GM23248 (cell line): ENCODE results near the gene IL22. TPM values are rescaled to one million over a fixed set of nuclear protein-coding genes. Genes with fewer than 3 reads are reported as not detected.

ENCODE experiments used
- DNase-seq: peaks from one replicate; pipeline ENCODE4 v3.0.0-alpha.2; 2015
- H2AFZ ChIP-seq: fragments of 200-600 bp; sonication (generic); 2 replicates; pipeline ENCODE4 v1.6.1; 2016; ENCODE audit warnings: antibody characterized with exemption
- H3F3A ChIP-seq: fragments of 200-600 bp; sonication (generic); 2 replicates; pipeline ENCODE4 v1.6.1; 2016; ENCODE audit warnings: mild to moderate bottlenecking, antibody characterized with exemption, mixed run types; ENCODE audit not compliant: insufficient read depth
- H3K27ac ChIP-seq: fragments of 200-600 bp; sonication (generic); 2 replicates; pipeline ENCODE4 v1.5.1; 2016; ENCODE audit warnings: mild to moderate bottlenecking
- H3K27me3 ChIP-seq: fragments of 200-600 bp; sonication (generic); replicated peaks from 2 replicates; pipeline ENCODE4 v1.6.1; 2016; ENCODE audit warnings: mild to moderate bottlenecking; ENCODE audit not compliant: insufficient read depth
- H3K36me3 ChIP-seq: fragments of 200-600 bp; sonication (generic); 2 replicates; pipeline ENCODE4 v1.6.1; 2016; ENCODE audit warnings: low read depth, mild to moderate bottlenecking
- H3K4me1 ChIP-seq: fragments of 200-600 bp; sonication (generic); 2 replicates; pipeline ENCODE4 v1.6.1; 2016; ENCODE audit warnings: mild to moderate bottlenecking; ENCODE audit not compliant: insufficient read depth
- H3K4me2 ChIP-seq: fragments of 200-600 bp; sonication (generic); one replicate; pipeline ENCODE4 v1.6.1; 2016; ENCODE audit warnings: mild to moderate bottlenecking; ENCODE audit not compliant: unreplicated experiment
- H3K4me3 ChIP-seq: fragments of 200-600 bp; sonication (generic); 2 replicates; pipeline ENCODE4 v1.5.1; 2016; ENCODE audit warnings: mild to moderate bottlenecking
- H3K79me2 ChIP-seq: fragments of 200-600 bp; sonication (generic); 2 replicates; pipeline ENCODE4 v1.6.1; 2016; ENCODE audit warnings: mild to moderate bottlenecking; ENCODE audit not compliant: insufficient read depth
- H3K9ac ChIP-seq: fragments of 200-600 bp; sonication (generic); 2 replicates; pipeline ENCODE4 v1.6.1; 2016; ENCODE audit warnings: mild to moderate bottlenecking
- H3K9me2 ChIP-seq: fragments of 200-600 bp; sonication (generic); 2 replicates; pipeline ENCODE4 v1.6.1; 2016; ENCODE audit warnings: mixed run types, mild to moderate bottlenecking, moderate library complexity; ENCODE audit not compliant: insufficient read depth
- H3K9me3 ChIP-seq: fragments of 200-600 bp; sonication (generic); one replicate; pipeline ENCODE4 v1.6.1; 2017; ENCODE audit warnings: low read depth
- H4K20me1 ChIP-seq: fragments of 200-600 bp; sonication (generic); 2 replicates; pipeline ENCODE4 v1.6.0; 2016; ENCODE audit not compliant: insufficient read depth
- EZH2 ChIP-seq: fragments of 200-600 bp; sonication (generic); IDR thresholded peaks from 2 replicates; pipeline ENCODE4 v1.6.1; 2018; ENCODE audit warnings: antibody characterized with exemption, mild to moderate bottlenecking; ENCODE audit not compliant: insufficient read depth, poor library complexity, severe bottlenecking
- EZH2phosphoT487 ChIP-seq: fragments of 200-600 bp; sonication (generic); IDR thresholded peaks from 2 replicates; pipeline ENCODE4 v1.6.1; 2018; ENCODE audit warnings: antibody characterized with exemption, moderate library complexity, mild to moderate bottlenecking, low read depth; ENCODE audit not compliant: insufficient read depth
- WGBS, 2 experiments: methylation state at CpG; one replicate each; pipeline ENCODE4 v1.1.6; 2015 to 2017; ENCODE audit warnings: low lambda C conversion rate in 2 of 2, low coverage in 1 of 2; ENCODE audit errors: missing lambda C conversion rate in 2 of 2; 5-methylcytosine and 5-hydroxymethylcytosine counted together
- in situ Hi-C: fragments of 300-500 bp; cut with MboI; formaldehyde crosslinking; loops from 2 replicates; pipeline ENCODE4 v1.15.0; 2020
- polyA plus RNA-seq: library from polyadenylated mRNA; unstranded; fragments of >200 nt; fragmentation: Nextera tagmentation; extraction: Ambion mirVana; gene quantifications from 2 replicates; pipeline ENCODE4 v1.2.1, GENCODE V29; 2016
- total RNA-seq: library from RNA; depleted of rRNA; stranded (reverse); fragments of >200 nt; shearing (Covaris generic); gene quantifications from 2 replicates; pipeline ENCODE4 v1.2.3, GENCODE V29; 2014

IL22 gene
- total and polyA plus RNA-seq, 2 experiments from 2014 or later: not detected

DNA sequence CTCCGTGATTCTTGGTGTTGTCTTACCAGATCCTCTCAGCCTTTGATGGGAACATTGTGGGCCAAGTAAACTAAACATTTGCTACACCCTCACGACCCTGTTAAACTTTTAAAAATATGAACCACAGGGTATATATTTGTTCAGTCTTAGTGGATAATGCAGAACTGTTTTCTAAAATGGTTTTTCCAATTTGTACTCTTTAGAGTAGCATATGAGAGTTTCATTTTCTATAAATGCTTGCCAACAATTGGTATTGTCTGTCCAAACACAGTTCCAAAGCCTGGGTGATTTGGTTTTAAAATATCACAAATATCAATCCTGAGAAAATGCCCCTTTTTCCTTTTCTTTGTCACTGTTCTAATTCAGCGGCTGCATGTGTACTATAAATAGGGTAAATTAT, 6.7 kb upstream of the IL22 start:
- Histone ChIP-seq H3K79me2 (no peaks in the 10 kb centered on the region), H3K27ac (peak overlapping the region; percentile 88), H3K4me1 (peaks cover 51% of the 10 kb centered on the region), H3K27me3 (no peaks in the 10 kb centered on the region), H3F3A (peaks cover 45% of the 10 kb centered on the region), H3K9me3 (no peaks in the 10 kb centered on the region), H3K9ac (peak overlapping the region; percentile 60; the same call in 1 of the 2 replicates), H3K4me3 (no peak overlapping the region), H3K4me2 (peak overlapping the region; percentile 52), H3K9me2 (no peaks in the 10 kb centered on the region), H2AFZ (no peak overlapping the region), H4K20me1 (no peaks in the 10 kb centered on the region), H3K36me3 (no peaks in the 10 kb centered on the region)
- in situ Hi-C loops: no loop called here
- no peak for TF ChIP-seq EZH2phosphoT487
- TF ChIP-seq EZH2: no peak
- DNase-seq: no peak
- 75 to 86% methylated on average over 3 of the region's 3 CpGs for WGBS, 2 experiments

DNA sequence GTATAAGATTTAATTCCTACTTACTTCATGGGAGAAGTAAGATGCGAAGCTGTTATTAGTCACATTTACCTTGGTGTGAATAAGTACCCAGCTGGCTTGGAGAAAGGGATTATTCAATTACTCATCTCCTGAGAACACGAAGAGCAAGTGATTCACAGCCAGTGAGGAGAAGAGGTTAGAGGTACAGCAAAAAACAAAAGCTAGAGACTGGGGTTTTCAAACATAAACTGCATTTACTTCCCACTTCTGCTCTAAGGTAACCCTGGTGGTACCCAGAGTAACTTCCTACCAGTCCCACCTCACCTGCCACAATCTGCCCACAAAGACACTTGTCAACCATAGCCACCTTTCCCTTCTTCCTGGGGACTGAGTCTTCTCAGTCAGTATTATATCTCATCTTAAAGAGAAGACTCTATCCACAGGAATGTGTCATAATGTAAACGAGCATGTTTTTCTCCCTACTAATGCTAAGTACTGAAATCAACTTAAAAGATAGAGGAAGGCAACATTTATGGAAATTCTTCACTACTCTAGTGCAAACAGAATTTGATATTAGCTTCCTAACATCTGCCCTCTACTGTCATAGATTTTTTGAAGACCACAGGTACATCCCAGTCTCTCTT, 6.0 kb upstream of the IL22 start:
- WGBS, 2 experiments: 1 to 2% methylated on average over 3 of the region's 3 CpGs
- Histone ChIP-seq H3F3A (peaks cover 38% of the 10 kb centered on the region), H3K79me2 (no peaks in the 10 kb centered on the region), H3K9ac (peak overlapping the region; percentile 60), H3K27ac (peak overlapping the region; percentile 88), H3K4me2 (peak overlapping the region; percentile 52), H2AFZ (0 out of 2 replicates have a peak overlapping the region, but pooled peaks have one; percentile 31), H4K20me1 (no peaks in the 10 kb centered on the region), H3K9me2 (no peaks in the 10 kb centered on the region), H3K27me3 (no peaks in the 10 kb centered on the region), H3K4me1 (peaks cover 44% of the 10 kb centered on the region), H3K9me3 (no peaks in the 10 kb centered on the region), H3K36me3 (no peaks in the 10 kb centered on the region), H3K4me3 (peak overlapping the region; percentile 27)
- in situ Hi-C loops: no loop called here
- no peak for TF ChIP-seq EZH2
- TF ChIP-seq EZH2phosphoT487: no peak
- peak; percentile 95 for DNase-seq

GRCh38 chr12:68252077-68252476, 1.3 kb downstream of the IL22 start:
- Histone ChIP-seq H3K27ac (no peak overlapping the region), H3K4me2 (no peak overlapping the region), H3K79me2 (no peaks in the 10 kb centered on the region), H3K9me2 (no peaks in the 10 kb centered on the region), H3K9ac (no peak overlapping the region), H3K4me3 (no peak overlapping the region), H3K36me3 (no peaks in the 10 kb centered on the region), H3K27me3 (no peaks in the 10 kb centered on the region; the same call in 1 of the 2 replicates), H4K20me1 (no peaks in the 10 kb centered on the region), H3K9me3 (no peaks in the 10 kb centered on the region), H2AFZ (no peak overlapping the region), H3F3A (no peaks in the 10 kb centered on the region), H3K4me1 (no peaks in the 10 kb centered on the region)
- WGBS, 2 experiments: 92 to 98% methylated on average over 5 of the region's 5 CpGs
- TF ChIP-seq EZH2phosphoT487 (no peak), EZH2 (no peak)
- no peak for DNase-seq
- in situ Hi-C loops: no loop called here

DNA sequence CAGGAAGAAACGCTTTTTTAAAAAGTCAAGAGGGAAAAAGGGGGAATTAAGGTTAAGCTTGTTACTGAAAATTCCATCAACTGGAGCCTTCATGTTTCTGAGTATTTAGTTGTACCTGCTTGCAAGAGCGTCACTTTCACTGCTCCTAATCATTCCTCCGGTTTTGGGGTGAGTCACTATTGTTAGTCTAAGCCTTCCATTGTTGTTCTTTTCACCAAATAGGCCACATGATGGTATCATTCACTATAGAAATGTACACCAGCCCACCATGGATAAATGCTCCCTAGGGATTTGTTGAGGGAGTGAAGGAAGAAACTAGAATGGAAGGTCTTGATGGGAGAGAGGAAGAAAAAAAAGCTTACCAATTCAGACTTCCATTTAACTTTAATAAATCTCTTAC, 3.0 kb downstream of the IL22 start:
- Histone ChIP-seq H3K9me2 (no peaks in the 10 kb centered on the region), H2AFZ (no peak overlapping the region), H3K4me3 (no peak overlapping the region), H3K27ac (no peak overlapping the region), H3K9me3 (no peaks in the 10 kb centered on the region), H3K9ac (no peak overlapping the region), H3K79me2 (no peaks in the 10 kb centered on the region), H3K4me1 (no peaks in the 10 kb centered on the region), H3F3A (no peaks in the 10 kb centered on the region), H4K20me1 (no peaks in the 10 kb centered on the region), H3K27me3 (peaks cover 4% of the 10 kb centered on the region; the same call in 1 of the 2 replicates), H3K36me3 (no peaks in the 10 kb centered on the region), H3K4me2 (no peak overlapping the region)
- TF ChIP-seq EZH2phosphoT487 (no peak), EZH2 (no peak)
- in situ Hi-C loops: no loop called here
- no peak for DNase-seq
- 72 to 77% methylated on average over 3 of the region's 3 CpGs for WGBS, 2 experiments
